Neuronal stem cell (in vitro differentiated cells): ENCODE data around the gene SLX9.
A peak's percentile ranks its signal among the peaks of the same experiment; 100 is the strongest.

Source experiments
- DNase-seq: peaks from one replicate; pipeline ENCODE4 v3.0.0-alpha.2; 2013; ENCODE audit warnings: low spot score
- H2AFZ ChIP-seq: one replicate; pipeline ENCODE4 v1.6.1; 2013; ENCODE audit warnings: mild to moderate bottlenecking, low read length, inconsistent platforms
- H2AK5ac ChIP-seq: 2 replicates; pipeline ENCODE4 v1.6.1; 2013; ENCODE audit warnings: low read depth, mild to moderate bottlenecking, inconsistent platforms, low read length, moderate library complexity, mixed read lengths
- H2BK120ac ChIP-seq: 2 replicates; pipeline ENCODE4 v1.6.1; 2013; ENCODE audit warnings: low read depth, mild to moderate bottlenecking, inconsistent platforms, low read length, moderate library complexity, mixed read lengths
- H2BK12ac ChIP-seq: one replicate; pipeline ENCODE4 v1.6.1; 2013; ENCODE audit warnings: low read length, inconsistent platforms
- H2BK15ac ChIP-seq: 2 replicates; pipeline ENCODE4 v1.6.1; 2013; ENCODE audit warnings: mild to moderate bottlenecking, low read length, inconsistent platforms, mixed read lengths
- H2BK5ac ChIP-seq: one replicate; pipeline ENCODE4 v1.6.1; 2013; ENCODE audit warnings: inconsistent platforms, mild to moderate bottlenecking, low read length, moderate library complexity
- H3K14ac ChIP-seq: one replicate; pipeline ENCODE4 v1.6.1; 2013; ENCODE audit warnings: low read length, inconsistent platforms
- H3K18ac ChIP-seq: 2 replicates; pipeline ENCODE4 v1.6.1; 2013; ENCODE audit warnings: low read length, inconsistent platforms
- H3K23ac ChIP-seq: 2 replicates; pipeline ENCODE4 v1.6.1; 2013; ENCODE audit warnings: low read depth, mild to moderate bottlenecking, mixed read lengths, low read length, inconsistent platforms; ENCODE audit not compliant: poor library complexity
- H3K27ac ChIP-seq: replicated peaks from 3 replicates; pipeline ENCODE4 v1.5.1; 2013; ENCODE audit warnings: low read length, inconsistent platforms
- H3K27me3 ChIP-seq, 3 experiments: 2 replicates each; pipeline ENCODE4 v1.6.1; 2013; ENCODE audit warnings: low read length in 3 of 3, mild to moderate bottlenecking in 2 of 3, inconsistent platforms in 1 of 3, low read depth in 1 of 3, mixed read lengths in 1 of 3, moderate library complexity in 1 of 3; ENCODE audit not compliant: control insufficient read depth in 3 of 3, insufficient read depth in 3 of 3
- H3K36me3 ChIP-seq, 2 donors: replicated peaks in 1 of 2; 2 replicates each; pipeline ENCODE4 v1.6.1; 2013; ENCODE audit warnings: low read length in 2 of 2; ENCODE audit not compliant: control insufficient read depth in 2 of 2, insufficient read depth in 2 of 2
- H3K4ac ChIP-seq: 2 replicates; pipeline ENCODE4 v1.6.1; 2013; ENCODE audit warnings: inconsistent platforms, mild to moderate bottlenecking, low read length, moderate library complexity
- H3K4me1 ChIP-seq, 2 donors: 1 replicate in 1 of 2; 2 replicates in 1 of 2; pipeline ENCODE4 v1.6.1; 2013; ENCODE audit warnings: low read length in 2 of 2, low read depth in 1 of 2; ENCODE audit not compliant: control insufficient read depth in 2 of 2, insufficient read depth in 1 of 2
- H3K4me2 ChIP-seq: one replicate; pipeline ENCODE4 v1.6.1; 2013; ENCODE audit warnings: mild to moderate bottlenecking, low read length, inconsistent platforms; ENCODE audit not compliant: insufficient read depth, poor library complexity, severe bottlenecking
- H3K4me3 ChIP-seq, 2 donors: 2 replicates each; pipeline ENCODE4 v1.5.1; 2013; ENCODE audit warnings: low read length in 2 of 2, mild to moderate bottlenecking in 2 of 2, inconsistent platforms in 1 of 2, moderate library complexity in 1 of 2
- H3K79me1 ChIP-seq: one replicate; pipeline ENCODE4 v1.6.1; 2013; ENCODE audit warnings: low read depth, mild to moderate bottlenecking, inconsistent platforms, low read length, moderate library complexity
- H3K9ac ChIP-seq: one replicate; pipeline ENCODE4 v1.6.1; 2013; ENCODE audit warnings: mild to moderate bottlenecking, low read depth, low read length, inconsistent platforms; ENCODE audit not compliant: poor library complexity
- H3K9me3 ChIP-seq, 2 donors: replicated peaks in 1 of 2; 2 replicates each; pipeline versions ENCODE3 to v1.6.1; 2013; ENCODE audit warnings: low read length in 2 of 2, mild to moderate bottlenecking in 2 of 2, inconsistent platforms in 1 of 2, low read depth in 1 of 2, mixed read lengths in 1 of 2, moderate library complexity in 1 of 2; ENCODE audit not compliant: control insufficient read depth in 2 of 2, insufficient read depth in 1 of 2
- H4K8ac ChIP-seq: one replicate; pipeline ENCODE4 v1.6.1; 2013; ENCODE audit warnings: low read depth, mild to moderate bottlenecking, inconsistent platforms, low read length, moderate library complexity
- H4K91ac ChIP-seq: one replicate; pipeline ENCODE4 v1.6.1; 2013; ENCODE audit warnings: low read length, low read depth, mild to moderate bottlenecking, inconsistent platforms; ENCODE audit not compliant: poor library complexity
- WGBS, 2 donors: extraction: QIAGEN DNeasy Blood & Tissue Kit; methylation state at CpG; one replicate each; pipeline ENCODE4 v1.1.7; 2013; ENCODE audit warnings: missing lambda C conversion rate in 2 of 2, mixed read lengths in 1 of 2; ENCODE audit not compliant: insufficient read length in 2 of 2, insufficient replicate concordance in 1 of 2; ENCODE audit errors: extremely low coverage in 2 of 2; 5-methylcytosine and 5-hydroxymethylcytosine counted together

Gene SLX9

DNA sequence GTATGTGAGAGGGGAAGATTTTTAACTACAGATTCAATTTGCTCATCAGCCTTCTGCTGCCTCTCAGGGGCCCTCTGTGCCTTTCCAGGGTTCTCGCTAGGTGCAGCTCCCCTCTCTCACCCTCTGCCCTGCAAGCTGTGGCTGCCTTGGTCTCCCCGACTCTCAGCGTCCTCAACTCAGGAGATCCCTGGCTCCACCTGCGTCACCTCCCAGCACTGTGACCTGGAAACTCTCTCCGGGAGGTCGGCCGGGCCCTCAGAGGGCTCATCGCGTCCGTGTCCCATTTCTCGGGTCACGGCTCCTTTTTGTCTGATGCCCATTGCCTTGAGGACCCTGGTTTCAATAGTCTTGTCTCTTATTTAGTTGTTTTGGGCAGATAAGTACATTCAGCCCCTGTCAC is 71.0 kb downstream of the SLX9 start:
- Histone ChIP-seq H2AFZ (no peak overlapping the region), H2BK15ac (peak overlapping the region; percentile 88), H3K9ac (no peak overlapping the region), H4K91ac (no peak overlapping the region), H3K36me3 (no peaks in the 10 kb centered on the region), H2BK12ac (peak overlapping the region; percentile 69), H3K27ac (no peak overlapping the region), H3K4ac (no peak overlapping the region), H3K27me3 (peaks cover 0 to 8% (median 3%) of the 10 kb centered on the region in 3 experiments), H2BK120ac (no peak overlapping the region), H3K4me1 (peaks cover 24 to 26% of the 10 kb centered on the region in 2 donors), H3K23ac (peak overlapping the region; percentile 23), H4K8ac (no peak overlapping the region), H2AK5ac (peak overlapping the region; percentile 98), H3K4me3 (no peak overlapping the region), H3K4me2 (no peak overlapping the region), H2BK5ac (no peak overlapping the region), H3K14ac (no peak overlapping the region), H3K79me1 (no peaks in the 10 kb centered on the region), H3K9me3 (peaks cover under 1 to 1% of the 10 kb centered on the region in 2 donors), H3K18ac (peak overlapping the region; percentile 61)
- no CpG with 5 or more reads among the region's 12 CpGs for WGBS, 2 donors
- no peak for DNase-seq

- no peaks in the 10 kb centered on the region for H3K36me3 ChIP-seq
- DNase-seq: no peak
- no peaks in the 10 kb centered on the region for H3K79me1 ChIP-seq
- H2BK120ac ChIP-seq: peak overlapping the region; percentile 69
- no peak overlapping the region for H4K91ac ChIP-seq
- no peak overlapping the region for H4K8ac ChIP-seq
- H2BK5ac ChIP-seq: peak overlapping the region; percentile 54
- WGBS, 2 donors: no CpG with 5 or more reads among the region's 18 CpGs
- H3K14ac ChIP-seq: peak overlapping the region; percentile 91
- H3K9ac ChIP-seq: no peak overlapping the region
- no peak overlapping the region for H3K4me3 ChIP-seq
- H3K9me3 ChIP-seq: peaks cover 0 to 1% of the 10 kb centered on the region in 2 donors
- peak overlapping the region; percentile 96 for H2BK12ac ChIP-seq
- H3K4ac ChIP-seq: no peak overlapping the region
- peaks cover 0 to 12% (median 3%) of the 10 kb centered on the region in 3 experiments for H3K27me3 ChIP-seq
- peak overlapping the region; percentile 13 for H3K23ac ChIP-seq
- H2BK15ac ChIP-seq: peak overlapping the region; percentile 88
- H3K27ac ChIP-seq: no peak overlapping the region
- peaks cover 28 to 31% of the 10 kb centered on the region in 2 donors for H3K4me1 ChIP-seq
- no peak overlapping the region for H3K4me2 ChIP-seq
- no peak overlapping the region for H2AFZ ChIP-seq
- H3K18ac ChIP-seq: peak overlapping the region; percentile 98
- peak overlapping the region; percentile 87 for H2AK5ac ChIP-seq
Measured at GRCh38 chr21:45011426-45011825, 71.6 kb downstream of the SLX9 start.

- Histone ChIP-seq H3K18ac (peak overlapping the region; percentile 98), H2AK5ac (peak overlapping the region; percentile 87), H3K23ac (no peak overlapping the region), H3K27me3 (peaks cover 0 to 19% (median 4%) of the 10 kb centered on the region in 3 experiments), H2AFZ (peak overlapping the region; percentile 75), H3K9me3 (peaks cover 0 to 1% of the 10 kb centered on the region in 2 donors), H3K14ac (no peak overlapping the region), H2BK12ac (peak overlapping the region; percentile 99), H2BK5ac (peak overlapping the region; percentile 71), H2BK15ac (peak overlapping the region; percentile 88), H3K79me1 (no peaks in the 10 kb centered on the region), H3K36me3 (no peaks in the 10 kb centered on the region), H3K4ac (no peak overlapping the region), H2BK120ac (peak overlapping the region; percentile 69), H3K27ac (peak overlapping the region; percentile 72), H3K4me2 (peak overlapping the region; percentile 55), H4K8ac (no peak overlapping the region), H3K9ac (peak overlapping the region; percentile 56), H3K4me1 (peaks cover 28 to 35% of the 10 kb centered on the region in 2 donors), H4K91ac (no peak overlapping the region), H3K4me3 (no peak overlapping the region)
- DNase-seq: peak; percentile 78
- no CpG with 5 or more reads among the region's 30 CpGs for WGBS, 2 donors
Measured at GRCh38 chr21:45011911-45012661, 72.3 kb downstream of the SLX9 start.

GRCh38 chr21:45012662-45013259 is 72.9 kb downstream of the SLX9 start:
- DNase-seq: no peak

More at GRCh38 chr21:45012662-45013259, 72.9 kb downstream of the SLX9 start:
- no peaks in the 10 kb centered on the region for H3K36me3 ChIP-seq
- peak overlapping the region; percentile 40 for H3K23ac ChIP-seq
- peak overlapping the region; percentile 62 for H4K91ac ChIP-seq
- peak overlapping the region; percentile 98 for H2BK12ac ChIP-seq
- peak overlapping the region; percentile 97 for H2AK5ac ChIP-seq
- no peaks in the 10 kb centered on the region for H3K79me1 ChIP-seq
- H2BK120ac ChIP-seq: peak overlapping the region; percentile 81
- no CpG with 5 or more reads among the region's 10 CpGs for whole genome bisulfite sequencing, 2 donors
- peak overlapping the region; percentile 71 for H2BK5ac ChIP-seq
- H3K4ac ChIP-seq: peak overlapping the region; percentile 70
- peaks cover 1 to 3% of the 10 kb centered on the region in 2 donors for H3K9me3 ChIP-seq
- H3K9ac ChIP-seq: no peak overlapping the region
- H3K27ac ChIP-seq: peak overlapping the region; percentile 72
- H3K27me3 ChIP-seq: peaks cover 0 to 26% (median 8%) of the 10 kb centered on the region in 3 experiments
- peak overlapping the region; percentile 25 for H3K14ac ChIP-seq
- H3K4me3 ChIP-seq: no peak overlapping the region
- peaks cover 28 to 35% of the 10 kb centered on the region in 2 donors for H3K4me1 ChIP-seq
- no peak overlapping the region for H4K8ac ChIP-seq
- peak overlapping the region; percentile 75 for H2AFZ ChIP-seq
- peak overlapping the region; percentile 94 for H3K18ac ChIP-seq
- peak overlapping the region; percentile 55 for H3K4me2 ChIP-seq
- peak overlapping the region; percentile 98 for H2BK15ac ChIP-seq
